H1 (cell line): ENCODE data around the gene C16orf95. TPM values are rescaled to one million over a fixed set of nuclear protein-coding genes. Genes with fewer than 3 reads are reported as not detected.

ENCODE experiments used
- CBX5 ChIP-seq: fragments of 300-800, 300-1000 bp; sonication (generic); IDR thresholded peaks from 2 replicates; pipeline ENCODE4 v1.7.1; 2016; ENCODE audit warnings: antibody characterized with exemption, low read length, low read depth
- CTBP2 ChIP-seq: IDR thresholded peaks from 2 replicates; pipeline ENCODE4 v1.7.0; 2011; ENCODE audit warnings: borderline replicate concordance, mild to moderate bottlenecking, moderate library complexity, mixed read lengths, low read length; ENCODE audit not compliant: insufficient read depth, insufficient read length
- RXRA ChIP-seq: IDR thresholded peaks from 2 replicates; pipeline ENCODE4 v1.6.1; 2011; ENCODE audit warnings: low read depth, mild to moderate bottlenecking, low read length, moderate library complexity; ENCODE audit not compliant: insufficient read depth
- SAP30 ChIP-seq: fragments of 300-600 bp; sonication (generic); IDR thresholded peaks from 2 replicates; pipeline ENCODE4 v1.7.1; 2012; ENCODE audit warnings: low read length, moderate library complexity, mild to moderate bottlenecking, inconsistent platforms; ENCODE audit not compliant: insufficient read depth, insufficient replicate concordance
- polyA plus RNA-seq, 7 experiments: library from polyadenylated mRNA; depleted of rRNA in 3 of 7; stranded (reverse) in 5 of 7; unstranded in 2 of 7; fragments of >200 nt in 5 of 7; fragments of 200-250 nt in 2 of 7; gene quantifications; 1 replicate in 5 of 7; 2 replicates in 1 of 7; 4 replicates in 1 of 7; pipeline versions ENCODE4 v1.2.1 to v1.2.3, GENCODE V29; 2011 to 2013; ENCODE audit warnings: missing spikeins in 2 of 7, mixed read lengths in 2 of 7
- total RNA-seq: library from RNA; stranded (reverse); fragmentation: NEBNext Ultra II Directional; extraction: Animal tissue kit (Norgen Biotek cat#: 25700); gene quantifications from 2 replicates; pipeline ENCODE4 v1.2.1, GENCODE V29; 2021

C16orf95 gene
- total and polyA plus RNA-seq, 2 of the 8 experiments (the other 6 are each of a cell fraction or from before 2014, with no cell fraction given) = 5.0 to 5.4 TPM

GRCh38 chr16:87358696-87359095 lies 41.5 kb upstream of the C16orf95 start (continued):
- no peak for TF ChIP-seq CBX5
- TF ChIP-seq CTBP2 = no peak
- TF ChIP-seq SAP30 = no peak
- TF ChIP-seq RXRA = no peak
